OCI-LY7 (cell line): ENCODE measurements around the gene TRPM7.
"Not testable (repeated sequence)": the region's sequence is repeated elsewhere in the genome, so short reads cannot be mapped to it uniquely, and the experiment has no call there.

Source experiments
- EZH2phosphoT487 ChIP-seq: fragments of 200-600 bp; sonication (generic); IDR thresholded peaks from 2 replicates; pipeline ENCODE4 v1.6.1; 2018; ENCODE audit warnings: low read depth, borderline replicate concordance, mild to moderate bottlenecking, mixed run types, antibody characterized with exemption, low read length, moderate library complexity, mixed read lengths
- TF ChIP-seq, protein P1 (sequence below): fragments of 200-600 bp; sonication (generic); conservative IDR thresholded peaks from 2 replicates; pipeline ENCODE4 v1.5.1; 2014; ENCODE audit warnings: mild to moderate bottlenecking, antibody characterized with exemption, low read length, moderate library complexity, mixed read lengths

DNA sequence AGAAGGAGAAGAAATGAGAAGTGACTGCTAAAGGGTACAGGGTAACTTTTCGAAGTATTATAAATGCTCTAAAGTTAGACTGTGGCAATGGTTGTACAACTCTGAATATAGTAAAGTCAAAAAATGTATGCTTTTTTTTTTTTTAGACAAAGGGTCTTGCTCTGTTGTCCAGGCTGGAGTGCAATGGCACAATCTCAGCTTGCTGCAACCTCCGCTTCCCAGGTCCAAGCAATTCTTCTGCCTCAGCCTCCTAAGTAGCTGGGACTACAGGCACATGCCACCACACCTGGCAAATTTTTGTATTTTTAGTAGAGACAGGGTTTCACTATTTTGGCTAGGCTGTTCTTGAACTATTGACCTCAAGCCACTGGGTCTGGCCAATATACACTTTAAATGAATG, 70.0 kb downstream of the TRPM7 start:
- TF ChIP-seq, protein P1, sequence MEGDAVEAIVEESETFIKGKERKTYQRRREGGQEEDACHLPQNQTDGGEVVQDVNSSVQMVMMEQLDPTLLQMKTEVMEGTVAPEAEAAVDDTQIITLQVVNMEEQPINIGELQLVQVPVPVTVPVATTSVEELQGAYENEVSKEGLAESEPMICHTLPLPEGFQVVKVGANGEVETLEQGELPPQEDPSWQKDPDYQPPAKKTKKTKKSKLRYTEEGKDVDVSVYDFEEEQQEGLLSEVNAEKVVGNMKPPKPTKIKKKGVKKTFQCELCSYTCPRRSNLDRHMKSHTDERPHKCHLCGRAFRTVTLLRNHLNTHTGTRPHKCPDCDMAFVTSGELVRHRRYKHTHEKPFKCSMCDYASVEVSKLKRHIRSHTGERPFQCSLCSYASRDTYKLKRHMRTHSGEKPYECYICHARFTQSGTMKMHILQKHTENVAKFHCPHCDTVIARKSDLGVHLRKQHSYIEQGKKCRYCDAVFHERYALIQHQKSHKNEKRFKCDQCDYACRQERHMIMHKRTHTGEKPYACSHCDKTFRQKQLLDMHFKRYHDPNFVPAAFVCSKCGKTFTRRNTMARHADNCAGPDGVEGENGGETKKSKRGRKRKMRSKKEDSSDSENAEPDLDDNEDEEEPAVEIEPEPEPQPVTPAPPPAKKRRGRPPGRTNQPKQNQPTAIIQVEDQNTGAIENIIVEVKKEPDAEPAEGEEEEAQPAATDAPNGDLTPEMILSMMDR: not testable (repeated sequence)
- not testable (repeated sequence) for TF ChIP-seq EZH2phosphoT487
